CD4-positive, alpha-beta T cell (primary cell): ENCODE data around the gene MFF. TPM values are rescaled to one million over a fixed set of nuclear protein-coding genes. Genes with fewer than 3 reads are reported as not detected.

ENCODE experiments used
- ATAC-seq: fragments of 200-7000 bp; cut with Tn5 transposase; one replicate; pipeline ENCODE4 v1.10.0; 2022; ENCODE audit warnings: mild to moderate bottlenecking; ENCODE audit not compliant: poor library complexity
- CTCF ChIA-PET: fragments of 350-600 bp; sonication (Branson Sonifier 250); formaldehyde crosslinking; loops from one replicate; lab custom pipeline; 2021; ENCODE audit warnings: antibody characterized with exemption, inconsistent platforms; lab: Charles Lee
- POLR2A ChIA-PET: fragments of 350-600 bp; sonication (Branson Sonifier 250); formaldehyde crosslinking; loops from one replicate; lab custom pipeline; 2021; ENCODE audit warnings: antibody characterized with exemption, inconsistent platforms; lab: Charles Lee
- DNase-seq, 14 experiments: peaks; one replicate each; pipeline ENCODE4 v3.0.0-alpha.2; 2013 to 2020; ENCODE audit warnings: mixed read lengths in 2 of 14
- H3K27ac ChIP-seq, 2 donors: one replicate each; pipeline versions ENCODE4 v1.5.1 to v1.7.0; 2013; ENCODE audit warnings: low read length in 2 of 2, low read depth in 1 of 2, mild to moderate bottlenecking in 1 of 2
- H3K27me3 ChIP-seq, 2 experiments: 1 replicate in 1 of 2; 2 replicates in 1 of 2; pipeline versions ENCODE4 v1.6.1 to v1.7.0; 2013; ENCODE audit warnings: low read length in 2 of 2, control low read depth in 1 of 2, mild to moderate bottlenecking in 1 of 2, moderate library complexity in 1 of 2; ENCODE audit not compliant: insufficient read depth in 2 of 2, control insufficient read depth in 1 of 2
- H3K36me3 ChIP-seq: one replicate; pipeline ENCODE4 v1.6.1; 2013; ENCODE audit warnings: low read length, control low read depth; ENCODE audit not compliant: insufficient read depth
- H3K4me1 ChIP-seq: one replicate; pipeline ENCODE4 v1.6.1; 2013; ENCODE audit warnings: low read length, control low read depth; ENCODE audit not compliant: insufficient read depth
- H3K4me3 ChIP-seq: one replicate; pipeline ENCODE4 v1.5.1; 2013; ENCODE audit warnings: mild to moderate bottlenecking, low read length, moderate library complexity
- H3K9me3 ChIP-seq, 2 experiments: 1 replicate in 1 of 2; 2 replicates in 1 of 2; pipeline versions ENCODE4 v1.6.1 to v1.7.0; 2013; ENCODE audit warnings: low read length in 2 of 2, mild to moderate bottlenecking in 2 of 2, control low read depth in 1 of 2, moderate library complexity in 1 of 2; ENCODE audit not compliant: control insufficient read depth in 1 of 2, insufficient read depth in 1 of 2
- H3K27ac Mint-ChIP-seq: one replicate; pipeline ENCODE4 v1.8.0; 2020; ENCODE audit warnings: mixed read lengths
- H3K27me3 Mint-ChIP-seq: one replicate; pipeline ENCODE4 v1.8.0; 2021; ENCODE audit warnings: mixed read lengths
- H3K36me3 Mint-ChIP-seq: one replicate; pipeline ENCODE4 v1.8.0; 2021; ENCODE audit warnings: low read depth, mixed read lengths
- H3K4me1 Mint-ChIP-seq: one replicate; pipeline ENCODE4 v1.8.0; 2021; ENCODE audit warnings: low read depth, mixed read lengths
- H3K4me3 Mint-ChIP-seq: one replicate; pipeline ENCODE4 v1.8.0; 2020; ENCODE audit warnings: mild to moderate bottlenecking, mixed read lengths
- H3K9me3 Mint-ChIP-seq: one replicate; pipeline ENCODE4 v1.8.0; 2020; ENCODE audit warnings: mixed read lengths
- CTCF ChIP-seq: fragments of 200-600 bp; IDR thresholded peaks from one replicate; pipeline ENCODE4 v1.8.0; 2022; ENCODE audit warnings: antibody characterized with exemption, mild to moderate bottlenecking
- intact Hi-C, 2 experiments: fragments of 100-400 bp; cut with DNase I in 1 of 2; cut with micrococcal nuclease in 1 of 2; formaldehyde crosslinking; loops; one replicate each; pipeline versions ENCODE4 v1.15.1 to v1.9.0; 2023 to 2025; cut with DNase I, micrococcal nuclease
- total RNA-seq, 174 experiments: library from RNA in 2 of 174; stranded (reverse) in 2 of 174; gene quantifications; one replicate each; pipeline ENCODE4 v1.2.3 and lab custom pipeline; 2021 to 2026

Gene MFF
- total RNA-seq, 2 experiments from 2014 or later: 46.9 to 51.8 TPM

DNA sequence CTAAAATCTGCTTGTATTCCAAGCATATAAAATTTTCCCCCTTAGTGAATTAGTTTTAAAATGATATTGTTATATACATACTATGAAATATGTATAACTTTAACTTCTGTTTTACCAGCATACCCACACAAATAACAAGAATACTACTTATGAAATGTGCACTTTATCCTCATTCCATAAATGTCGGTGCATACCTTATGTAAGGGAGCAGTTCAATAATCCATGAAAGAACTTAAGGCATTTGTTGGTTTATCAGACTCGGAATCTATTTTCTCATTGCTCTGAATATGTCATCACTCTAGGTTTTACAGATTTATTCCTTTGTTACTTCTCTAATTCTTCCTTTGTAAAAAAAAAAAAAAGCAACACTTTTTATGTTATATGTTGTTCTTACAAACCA lies 12.5 kb upstream of the MFF start:
- Histone ChIP-seq H3K36me3 (no peaks in the 10 kb centered on the region), H3K27me3 (no peaks in the 10 kb centered on the region), H3K4me3 (no peak overlapping the region), H3K9me3 (peaks cover 0 to under 1% of the 10 kb centered on the region in 2 experiments), H3K27ac (no peak overlapping the region), H3K4me1 (no peaks in the 10 kb centered on the region)
- Mint-ChIP-seq H3K27ac (no peak overlapping the region), H3K4me1 (no peaks in the 10 kb centered on the region), H3K4me3 (no peak overlapping the region), H3K27me3 (peaks cover 7% of the 10 kb centered on the region), H3K36me3 (no peaks in the 10 kb centered on the region), H3K9me3 (no peaks in the 10 kb centered on the region)
- ChIA-PET CTCF (no interaction called here), POLR2A (no interaction called here)
- no peak for DNase-seq
- ATAC-seq: no peak
- intact Hi-C loops: no loop called here
- TF ChIP-seq CTCF: no peak

DNA sequence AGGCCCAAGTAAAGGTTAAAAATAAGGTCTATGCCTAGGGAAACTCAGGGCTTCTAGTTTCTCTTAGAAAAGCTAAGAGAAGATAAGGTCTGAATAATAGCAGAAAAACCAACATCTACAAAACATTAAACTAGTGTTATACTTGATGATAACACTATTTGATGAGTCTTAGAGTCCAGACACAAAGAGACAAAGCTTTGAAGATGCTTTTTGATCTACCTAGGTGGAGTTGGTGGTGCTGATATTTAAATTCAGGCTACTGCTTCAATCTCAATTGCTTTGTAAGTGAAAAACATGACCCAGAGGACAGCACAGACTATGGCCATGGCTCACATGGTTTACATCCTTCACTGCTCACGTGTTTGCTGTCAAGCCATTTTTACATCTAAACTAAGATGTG lies 11.7 kb upstream of the MFF start:
- peaks cover 0 to 5% of the 10 kb centered on the region in 2 experiments for H3K9me3 ChIP-seq
- peaks cover 11% of the 10 kb centered on the region for H3K27me3 Mint-ChIP-seq
- no peak overlapping the region for H3K27ac ChIP-seq
- no peaks in the 10 kb centered on the region for H3K36me3 ChIP-seq
- ChIA-PET POLR2A (no interaction called here), CTCF (no interaction called here)
- intact Hi-C loops: no loop called here
- H3K36me3 Mint-ChIP-seq: no peaks in the 10 kb centered on the region
- H3K4me1 Mint-ChIP-seq: no peaks in the 10 kb centered on the region
- H3K4me3 ChIP-seq: no peak overlapping the region
- no peaks in the 10 kb centered on the region for H3K4me1 ChIP-seq
- H3K4me3 Mint-ChIP-seq: no peak overlapping the region
- H3K27me3 ChIP-seq: no peaks in the 10 kb centered on the region
- no peaks in the 10 kb centered on the region for H3K9me3 Mint-ChIP-seq
- DNase-seq (no peak), ATAC-seq (no peak)
- no peak overlapping the region for H3K27ac Mint-ChIP-seq
- no peak for TF ChIP-seq CTCF

GRCh38 chr2:227317834-227318233 lies 7.2 kb upstream of the MFF start:
- H3K9me3 ChIP-seq: peaks cover 5 to 8% of the 10 kb centered on the region in 2 experiments
- no peak for ATAC-seq
- Mint-ChIP-seq H3K36me3 (peaks cover 4% of the 10 kb centered on the region), H3K9me3 (no peaks in the 10 kb centered on the region), H3K27ac (no peak overlapping the region), H3K4me3 (no peak overlapping the region), H3K4me1 (no peaks in the 10 kb centered on the region), H3K27me3 (peaks cover 11% of the 10 kb centered on the region)
- H3K27ac ChIP-seq: no peak overlapping the region
- ChIA-PET CTCF (no interaction called here), POLR2A (no interaction called here)
- intact Hi-C loops: no loop called here
- no peak for DNase-seq
- no peak for TF ChIP-seq CTCF
- no peaks in the 10 kb centered on the region for H3K36me3 ChIP-seq
- peaks cover 5% of the 10 kb centered on the region for H3K4me1 ChIP-seq
- no peaks in the 10 kb centered on the region for H3K27me3 ChIP-seq
- H3K4me3 ChIP-seq: no peak overlapping the region
